ENCODE measurements around the gene CHURC1.

DNA sequence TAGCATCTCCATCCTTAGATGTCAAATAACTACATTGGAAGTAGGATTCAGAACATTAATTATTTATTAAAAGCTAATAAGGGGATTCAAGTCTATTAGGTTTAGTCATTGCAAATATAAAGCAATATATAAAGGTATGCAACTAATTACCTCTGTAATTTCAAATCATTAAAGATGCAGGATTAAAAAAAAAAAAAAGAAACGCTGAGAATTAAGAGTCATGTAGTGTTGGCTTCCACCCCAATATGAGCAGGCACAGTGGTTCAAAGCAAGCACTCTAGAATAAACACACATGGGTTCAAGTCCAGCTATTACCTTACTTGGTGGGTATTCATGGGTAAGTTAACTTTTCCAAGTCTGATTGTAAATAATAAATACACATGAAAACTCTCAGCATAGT is 45.4 kb upstream of the CHURC1 start:
- TF ChIP-seq CTCF (conservative IDR thresholded peaks at IDR 0.05; ENCODE audit: low read depth, low read length) (no peak), EZH2 (IDR thresholded peaks at IDR 0.05; ENCODE audit: borderline replicate concordance, low read depth, low read length, poor library complexity, severe bottlenecking) (no peak)

Data from A673 (cell line).